B cell (primary cell): ENCODE measurements around the gene PRXL2B. TPM values are rescaled to one million over a fixed set of nuclear protein-coding genes. Genes with fewer than 3 reads are reported as not detected.
A peak's percentile ranks its signal among the peaks of the same experiment; 100 is the strongest.

Source experiments
- ATAC-seq: fragments of 200-7000 bp; cut with Tn5 transposase; one replicate; pipeline ENCODE4 v1.10.0; 2021; ENCODE audit warnings: low read depth, mild to moderate bottlenecking, moderate number of reproducible peaks, moderate library complexity
- CTCF ChIA-PET: fragments of 350-600 bp; sonication (Branson Sonifier 250); formaldehyde crosslinking; loops from one replicate; lab custom pipeline; 2021; ENCODE audit warnings: antibody characterized with exemption, inconsistent platforms; lab: Charles Lee
- POLR2A ChIA-PET: fragments of 350-600 bp; sonication (Branson Sonifier 250); formaldehyde crosslinking; loops from one replicate; lab custom pipeline; 2021; ENCODE audit warnings: antibody characterized with exemption; lab: Charles Lee
- DNase-seq: peaks from one replicate; pipeline ENCODE4 v3.0.0; 2013
- H2AFZ ChIP-seq: 2 replicates; pipeline ENCODE4 v1.6.1; 2012; ENCODE audit warnings: mild to moderate bottlenecking, low read depth, low read length; ENCODE audit not compliant: insufficient read depth, poor library complexity, severe bottlenecking
- H3K27ac ChIP-seq, 2 donors: 1 replicate in 1 of 2; 2 replicates in 1 of 2; pipeline ENCODE4 v1.5.1; 2012 to 2013; ENCODE audit warnings: low read length in 2 of 2, mild to moderate bottlenecking in 2 of 2, moderate library complexity in 1 of 2
- H3K27me3 ChIP-seq, 4 experiments: fragments of 200-600 bp in 1 of 4; sonication (generic) in 1 of 4; replicated peaks in 1 of 4; 1 replicate in 2 of 4; 2 replicates in 2 of 4; pipeline versions ENCODE4 v1.6.1 to v1.7.0; 2013 to 2016; ENCODE audit warnings: low read length in 3 of 4, mild to moderate bottlenecking in 2 of 4, mixed read lengths in 1 of 4, moderate library complexity in 1 of 4; ENCODE audit not compliant: insufficient read depth in 4 of 4, control insufficient read depth in 3 of 4; ENCODE audit errors: control extremely low read depth in 1 of 4
- H3K36me3 ChIP-seq, 2 experiments: replicated peaks in 1 of 2; 1 replicate in 1 of 2; 2 replicates in 1 of 2; pipeline versions ENCODE4 v1.6.1 to v1.7.1; 2013; ENCODE audit warnings: low read length in 1 of 2; ENCODE audit not compliant: insufficient read depth in 2 of 2, control insufficient read depth in 1 of 2; ENCODE audit errors: control extremely low read depth in 1 of 2, extremely low read depth in 1 of 2
- H3K4me1 ChIP-seq, 2 donors: fragments of 200-600 bp in 1 of 2; sonication (generic) in 1 of 2; 1 replicate in 1 of 2; 2 replicates in 1 of 2; pipeline versions ENCODE4 v1.5.1 to v1.6.1; 2013 to 2017; ENCODE audit warnings: low read length in 2 of 2; ENCODE audit not compliant: control insufficient read depth in 2 of 2, insufficient read depth in 2 of 2
- H3K4me2 ChIP-seq: replicated peaks from 2 replicates; pipeline ENCODE3; 2012; ENCODE audit warnings: mild to moderate bottlenecking, low read depth, low read length; ENCODE audit not compliant: poor library complexity, severe bottlenecking
- H3K4me3 ChIP-seq, 5 experiments: fragments of 200-600 bp in 1 of 5; sonication (generic) in 1 of 5; 1 replicate in 3 of 5; 2 replicates in 2 of 5; pipeline versions ENCODE4 v1.5.1 to v1.7.0; 2011 to 2016; ENCODE audit warnings: low read length in 4 of 5, mild to moderate bottlenecking in 4 of 5, low read depth in 2 of 5, control low read depth in 1 of 5, moderate library complexity in 1 of 5; ENCODE audit not compliant: insufficient read depth in 1 of 5; ENCODE audit errors: control extremely low read depth in 1 of 5, extremely low read depth in 1 of 5
- H3K79me2 ChIP-seq: fragments of 200-600 bp; sonication (generic); one replicate; pipeline ENCODE4 v1.6.0; 2016; ENCODE audit warnings: low read length; ENCODE audit not compliant: control insufficient read depth, insufficient read depth
- H3K9ac ChIP-seq: fragments of 200-600 bp; sonication (generic); 2 replicates; pipeline ENCODE4 v1.6.1; 2017; ENCODE audit warnings: mild to moderate bottlenecking, low read length, moderate library complexity
- H3K9me3 ChIP-seq, 3 donors: one replicate each; pipeline versions ENCODE4 v1.6.1 to v1.7.1; 2013; ENCODE audit warnings: low read length in 2 of 3; ENCODE audit not compliant: control insufficient read depth in 2 of 3, insufficient read depth in 1 of 3; ENCODE audit errors: control extremely low read depth in 1 of 3
- H4K20me1 ChIP-seq: 2 replicates; pipeline ENCODE4 v1.6.0; 2012; ENCODE audit warnings: mild to moderate bottlenecking, low read length; ENCODE audit not compliant: insufficient read depth, control insufficient read depth, poor library complexity, severe bottlenecking
- H3K27ac Mint-ChIP-seq: one replicate; pipeline ENCODE4 v1.8.0; 2021; ENCODE audit warnings: mixed read lengths
- H3K27me3 Mint-ChIP-seq: one replicate; pipeline ENCODE4 v1.8.0; 2021; ENCODE audit warnings: mixed read lengths
- H3K4me1 Mint-ChIP-seq: one replicate; pipeline ENCODE4 v1.8.0; 2021; ENCODE audit warnings: mixed read lengths
- H3K4me3 Mint-ChIP-seq: one replicate; pipeline ENCODE4 v1.8.0; 2021; ENCODE audit warnings: mixed read lengths
- H3K9me3 Mint-ChIP-seq: one replicate; pipeline ENCODE4 v1.8.0; 2022; ENCODE audit warnings: mixed read lengths; ENCODE audit not compliant: insufficient read depth
- EZH2 ChIP-seq: IDR thresholded peaks from 2 replicates; pipeline ENCODE4 v1.6.1; 2012; ENCODE audit warnings: borderline replicate concordance, low read depth, mild to moderate bottlenecking, moderate library complexity, low read length; ENCODE audit not compliant: insufficient read depth, poor library complexity, severe bottlenecking
- WGBS: methylation state at CpG from one replicate; pipeline ENCODE4 v1.1.5; 2013; ENCODE audit warnings: missing lambda C conversion rate; ENCODE audit not compliant: insufficient coverage; 5-methylcytosine and 5-hydroxymethylcytosine counted together
- intact Hi-C: fragments of 100-400 bp; cut with micrococcal nuclease; formaldehyde crosslinking; loops from one replicate; pipeline ENCODE4 v1.10.0; 2022
- polyA plus RNA-seq: library from polyadenylated mRNA; depleted of rRNA; stranded (reverse); fragments of >200 nt; gene quantifications from 2 replicates; pipeline ENCODE4 v1.2.3, GENCODE V29; 2012
- total RNA-seq, 2 donors: library from RNA; stranded (reverse); fragments of 120-200 nt in 1 of 2; gene quantifications; 1 replicate in 1 of 2; 2 replicates in 1 of 2; pipeline versions ENCODE4 v1.2.3 to v1.2.4, GENCODE V29; 2013 to 2022
- TF ChIP-seq, protein P1 (sequence below): fragments of 200-600 bp; IDR thresholded peaks from one replicate; pipeline ENCODE4 v1.8.0; 2022; ENCODE audit warnings: antibody characterized with exemption, mild to moderate bottlenecking

The PRXL2B gene
- total and polyA plus RNA-seq, 2 donors (not counting 1 experiment from before 2014, with no cell fraction given): 13.0 to 27.0 TPM

DNA sequence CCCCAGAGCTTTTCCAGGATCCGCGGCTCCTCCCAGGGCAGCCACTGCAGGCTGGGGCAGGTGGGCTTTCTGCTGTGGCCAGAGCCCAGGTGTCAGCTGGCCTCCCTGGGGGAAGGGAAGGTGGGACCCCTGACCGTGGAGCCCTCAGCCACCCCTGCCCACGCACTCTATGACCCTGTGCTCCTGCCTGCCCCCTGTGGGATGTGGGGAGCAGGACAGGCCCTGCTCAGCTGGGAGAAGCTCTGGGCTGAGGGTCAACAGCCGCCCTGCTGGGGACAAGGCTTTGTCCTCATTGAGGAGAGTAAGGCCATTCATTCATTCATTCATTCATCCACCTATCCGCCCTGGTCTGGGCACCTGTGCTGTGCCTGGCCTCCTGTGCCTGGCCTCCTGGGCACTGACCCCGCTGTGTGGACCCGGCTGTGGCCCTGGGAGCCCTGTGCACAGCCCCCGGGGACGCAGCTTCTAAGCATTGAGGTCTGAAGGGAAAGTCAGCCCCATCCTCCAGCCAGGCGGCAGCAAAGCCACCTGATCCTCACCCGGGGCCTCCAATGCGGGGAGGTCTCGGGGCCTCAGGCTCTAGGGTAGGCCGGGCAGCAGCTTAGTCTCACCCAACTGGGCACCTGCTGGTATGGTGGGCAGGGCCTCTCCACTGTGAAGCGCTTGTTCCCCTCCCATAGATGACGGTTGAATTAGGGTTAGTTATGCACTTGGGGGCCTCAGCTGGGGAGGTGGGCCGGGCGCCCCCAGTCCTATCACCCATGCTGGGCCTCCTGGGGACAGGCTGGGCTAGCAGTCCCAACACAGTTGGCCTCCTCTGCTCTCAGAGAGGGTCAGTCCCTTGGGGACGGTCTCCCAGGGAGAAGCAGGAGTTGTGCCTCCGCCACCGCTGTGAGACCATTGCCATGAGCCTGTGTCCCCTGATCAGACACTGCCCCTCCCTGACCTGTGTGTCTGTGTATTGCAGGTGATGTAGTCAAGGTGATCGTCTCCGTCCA is 24.4 kb upstream of the PRXL2B start:
- POLR2A ChIA-PET: interaction anchor here (2.5 kb wide), 1 partner anchor 23 kb away, joined by 18 read pairs; the partner anchor contains the start of gene PRXL2B
- Mint-ChIP-seq H3K9me3 (no peaks in the 10 kb centered on the region), H3K27ac (no peak overlapping the region), H3K4me3 (no peak overlapping the region), H3K27me3 (no peaks in the 10 kb centered on the region), H3K4me1 (peaks cover 19% of the 10 kb centered on the region)
- CTCF ChIA-PET: interaction anchor here (0.8 to 4.0 kb wide), 8 partner anchors 10 to 84 kb away, joined by 3 to 33 read pairs (median 4); partner anchors contain the start of gene PRXL2B
- no peak overlapping the region for H2AFZ ChIP-seq
- H3K36me3 ChIP-seq: peaks cover 0 to 52% of the 10 kb centered on the region in 2 experiments
- peaks cover 17% of the 10 kb centered on the region for H3K79me2 ChIP-seq
- intact Hi-C loops: no loop called here
- H3K4me3 ChIP-seq: no peak overlapping the region
- TF ChIP-seq, protein P1, sequence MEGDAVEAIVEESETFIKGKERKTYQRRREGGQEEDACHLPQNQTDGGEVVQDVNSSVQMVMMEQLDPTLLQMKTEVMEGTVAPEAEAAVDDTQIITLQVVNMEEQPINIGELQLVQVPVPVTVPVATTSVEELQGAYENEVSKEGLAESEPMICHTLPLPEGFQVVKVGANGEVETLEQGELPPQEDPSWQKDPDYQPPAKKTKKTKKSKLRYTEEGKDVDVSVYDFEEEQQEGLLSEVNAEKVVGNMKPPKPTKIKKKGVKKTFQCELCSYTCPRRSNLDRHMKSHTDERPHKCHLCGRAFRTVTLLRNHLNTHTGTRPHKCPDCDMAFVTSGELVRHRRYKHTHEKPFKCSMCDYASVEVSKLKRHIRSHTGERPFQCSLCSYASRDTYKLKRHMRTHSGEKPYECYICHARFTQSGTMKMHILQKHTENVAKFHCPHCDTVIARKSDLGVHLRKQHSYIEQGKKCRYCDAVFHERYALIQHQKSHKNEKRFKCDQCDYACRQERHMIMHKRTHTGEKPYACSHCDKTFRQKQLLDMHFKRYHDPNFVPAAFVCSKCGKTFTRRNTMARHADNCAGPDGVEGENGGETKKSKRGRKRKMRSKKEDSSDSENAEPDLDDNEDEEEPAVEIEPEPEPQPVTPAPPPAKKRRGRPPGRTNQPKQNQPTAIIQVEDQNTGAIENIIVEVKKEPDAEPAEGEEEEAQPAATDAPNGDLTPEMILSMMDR: peak; percentile 64
- TF ChIP-seq EZH2: no peak
- peaks cover 0 to 3% (median 0%) of the 10 kb centered on the region in 3 donors for H3K9me3 ChIP-seq
- WGBS: 95% methylated on average over 17 of the region's 24 CpGs
- no peak overlapping the region for H3K4me2 ChIP-seq
- H3K27ac ChIP-seq: no peak overlapping the region
- H4K20me1 ChIP-seq: peaks cover 32% of the 10 kb centered on the region
- no peaks in the 10 kb centered on the region for H3K27me3 ChIP-seq
- H3K4me1 ChIP-seq: peaks cover 13 to 19% of the 10 kb centered on the region in 2 donors
- no peak overlapping the region for H3K9ac ChIP-seq
- DNase-seq (peak; percentile 54), ATAC-seq (peak; percentile 63)
